ENCODE results near the gene C2orf66.

Gene C2orf66

GRCh38 chr2:196767101-196767500 is 42.1 kb downstream of the C2orf66 start:
- H3K27ac ChIP-seq, result no peak overlapping the region
- TF ChIP-seq ZFX (IDR thresholded peaks at IDR 0.05), result no peak
- no peak for TF ChIP-seq CTCF (conservative IDR thresholded peaks at IDR 0.05)

- TF ChIP-seq ZFX (IDR thresholded peaks at IDR 0.05) (no peak), CTCF (conservative IDR thresholded peaks at IDR 0.05) (no peak)
- no peak overlapping the region for H3K27ac ChIP-seq
These were observed 49.8 kb downstream of the C2orf66 start for GRCh38 chr2:196759378-196759706.

- no peak for TF ChIP-seq ZFX (IDR thresholded peaks at IDR 0.05)
- peak; percentile 49 for TF ChIP-seq CTCF (conservative IDR thresholded peaks at IDR 0.05)
- H3K27ac ChIP-seq, result no peak overlapping the region
These were observed 50.4 kb downstream of the C2orf66 start for GRCh38 chr2:196758474-196759377.

All from C4-2B (cell line).